Measurements from ENCODE around the gene EDEM1. TPM values are rescaled to one million over a fixed set of nuclear protein-coding genes. Genes with fewer than 3 reads are reported as not detected.

EDEM1 gene
- total RNA-seq, 1 experiment from 2014 or later, result 65.9 TPM

GRCh38 chr3:5194341-5194740, 6.8 kb downstream of the EDEM1 start:
- Mint-ChIP-seq H3K4me1 (ENCODE audit: low read depth, unreplicated experiment) (peaks cover 57% of the 10 kb centered on the region), H3K27me3 (ENCODE audit: unreplicated experiment) (no peaks in the 10 kb centered on the region), H3K4me3 (ENCODE audit: low read depth, unreplicated experiment) (peak overlapping the region; percentile 39), H3K9me3 (ENCODE audit: low read depth, unreplicated experiment) (no peaks in the 10 kb centered on the region), H3K36me3 (ENCODE audit: insufficient read depth, unreplicated experiment) (peaks cover 67% of the 10 kb centered on the region), H3K27ac (ENCODE audit: unreplicated experiment) (peak overlapping the region; percentile 84)
- intact Hi-C loops (cut with micrococcal nuclease; ENCODE audit: unreplicated experiment), result no loop called here
- no peak for DNase-seq
- no peak for TF ChIP-seq CTCF (IDR thresholded peaks at IDR 0.05; ENCODE audit: unreplicated experiment)
- BruUV-seq (replicated peaks), result no TSS peak
- CTCF ChIA-PET, result interaction anchor here (0.6 to 1.2 kb wide), 3 partner anchors 39 to 483 kb away, joined by 3 to 4 read pairs (median 4); no protein-coding TSS in a partner anchor

- CTCF ChIA-PET, result interaction anchor here (0.6 to 1.2 kb wide), 3 partner anchors 72 to 483 kb away, joined by 3 to 4 read pairs (median 3); no protein-coding TSS in a partner anchor
- Mint-ChIP-seq H3K4me1 (ENCODE audit: low read depth, unreplicated experiment) (peaks cover 55% of the 10 kb centered on the region), H3K27ac (ENCODE audit: unreplicated experiment) (peak overlapping the region; percentile 84), H3K9me3 (ENCODE audit: low read depth, unreplicated experiment) (no peaks in the 10 kb centered on the region), H3K36me3 (ENCODE audit: insufficient read depth, unreplicated experiment) (peaks cover 64% of the 10 kb centered on the region), H3K4me3 (ENCODE audit: low read depth, unreplicated experiment) (peak overlapping the region; percentile 39), H3K27me3 (ENCODE audit: unreplicated experiment) (no peaks in the 10 kb centered on the region)
- DNase-seq, result peak; percentile 43
- TF ChIP-seq CTCF (IDR thresholded peaks at IDR 0.05; ENCODE audit: unreplicated experiment), result no peak
- BruUV-seq (replicated peaks), result no TSS peak
- intact Hi-C loops (cut with micrococcal nuclease; ENCODE audit: unreplicated experiment), result no loop called here
Observed at GRCh38 chr3:5194801-5195509, 7.4 kb downstream of the EDEM1 start.

- CTCF ChIA-PET, result interaction anchor here (0.7 kb wide), 1 partner anchor 72 kb away, joined by 3 read pairs; no protein-coding TSS in a partner anchor
- no TSS peak for BruUV-seq (replicated peaks)
- H3K27me3 Mint-ChIP-seq (ENCODE audit: unreplicated experiment), result no peaks in the 10 kb centered on the region
- intact Hi-C loops (cut with micrococcal nuclease; ENCODE audit: unreplicated experiment), result no loop called here
- no peak for DNase-seq
- peaks cover 57% of the 10 kb centered on the region for H3K36me3 Mint-ChIP-seq (ENCODE audit: insufficient read depth, unreplicated experiment)
- H3K4me3 Mint-ChIP-seq (ENCODE audit: low read depth, unreplicated experiment), result no peak overlapping the region
- H3K4me1 Mint-ChIP-seq (ENCODE audit: low read depth, unreplicated experiment), result peaks cover 49% of the 10 kb centered on the region
- H3K9me3 Mint-ChIP-seq (ENCODE audit: low read depth, unreplicated experiment), result no peaks in the 10 kb centered on the region
- H3K27ac Mint-ChIP-seq (ENCODE audit: unreplicated experiment), result peak overlapping the region; percentile 84
- no peak for TF ChIP-seq CTCF (IDR thresholded peaks at IDR 0.05; ENCODE audit: unreplicated experiment)
Observed at GRCh38 chr3:5195605-5196004, 8.1 kb downstream of the EDEM1 start.

GRCh38 chr3:5197022-5197421, 9.5 kb downstream of the EDEM1 start:
- CTCF ChIA-PET, result interaction anchor here (0.7 kb wide), 1 partner anchor 444 kb away, joined by 5 read pairs; no protein-coding TSS in a partner anchor
- Mint-ChIP-seq H3K27ac (ENCODE audit: unreplicated experiment) (peak overlapping the region; percentile 93), H3K9me3 (ENCODE audit: low read depth, unreplicated experiment) (no peaks in the 10 kb centered on the region), H3K36me3 (ENCODE audit: insufficient read depth, unreplicated experiment) (peaks cover 62% of the 10 kb centered on the region), H3K4me1 (ENCODE audit: low read depth, unreplicated experiment) (peaks cover 43% of the 10 kb centered on the region), H3K27me3 (ENCODE audit: unreplicated experiment) (no peaks in the 10 kb centered on the region), H3K4me3 (ENCODE audit: low read depth, unreplicated experiment) (peak overlapping the region; percentile 22)
- TF ChIP-seq CTCF (IDR thresholded peaks at IDR 0.05; ENCODE audit: unreplicated experiment), result no peak
- BruUV-seq (replicated peaks), result no TSS peak
- no peak for DNase-seq
- intact Hi-C loops (cut with micrococcal nuclease; ENCODE audit: unreplicated experiment), result no loop called here
